Sigmoid colon (tissue), 7 donors: Measurements from ENCODE around the gene CEACAM6. TPM values are rescaled to one million over a fixed set of nuclear protein-coding genes. Genes with fewer than 3 reads are reported as not detected.
"Not testable (repeated sequence)": the region's sequence is repeated elsewhere in the genome, so short reads cannot be mapped to it uniquely, and the experiment has no call there.

Experiments used
- DNase-seq: peaks from one replicate; pipeline ENCODE4 v3.0.0-alpha.2; 2019
- H3K27ac ChIP-seq, 4 donors: fragments of 200-600 bp; sonication (generic); one replicate each; pipeline ENCODE4 v1.5.1; 2016 to 2019; ENCODE audit warnings: mild to moderate bottlenecking in 1 of 4
- H3K27me3 ChIP-seq, 3 donors: fragments of 200-600 bp; sonication (generic); one replicate each; pipeline ENCODE4 v1.5.1; 2019; ENCODE audit warnings: mild to moderate bottlenecking in 1 of 3
- H3K36me3 ChIP-seq, 4 donors: fragments of 200-600 bp; sonication (generic); one replicate each; pipeline ENCODE4 v1.5.1; 2016 to 2019
- H3K4me1 ChIP-seq, 4 donors: fragments of 200-600 bp; sonication (generic); one replicate each; pipeline ENCODE4 v1.5.1; 2017 to 2019
- H3K4me3 ChIP-seq, 4 donors: fragments of 200-600 bp; sonication (generic); one replicate each; pipeline ENCODE4 v1.5.1; 2017 to 2019; ENCODE audit warnings: mild to moderate bottlenecking in 2 of 4, moderate library complexity in 1 of 4
- H3K9me3 ChIP-seq, 4 donors: fragments of 200-600 bp in 3 of 4; sonication (generic) in 3 of 4; one replicate each; pipeline versions ENCODE4 v1.5.1 to v1.6.1; 2013 to 2019
- EP300 ChIP-seq, 4 donors: sonication (generic); formaldehyde crosslinking; IDR thresholded peaks; one replicate each; pipeline ENCODE4 v1.6.1; 2017; ENCODE audit warnings: antibody characterized with exemption in 4 of 4
- POLR2A ChIP-seq, 2 donors: fragments of 450-650 bp; IDR thresholded peaks; one replicate each; pipeline ENCODE4 v1.6.1; 2016; ENCODE audit warnings: antibody characterized with exemption in 2 of 2, mild to moderate bottlenecking in 2 of 2, moderate library complexity in 2 of 2
- POLR2AphosphoS5 ChIP-seq, 4 donors: sonication (generic); formaldehyde crosslinking; IDR thresholded peaks; one replicate each; pipeline ENCODE4 v1.6.1; 2017; ENCODE audit warnings: antibody characterized with exemption in 4 of 4
- WGBS, 2 donors: extraction: QIAGEN DNeasy Blood & Tissue Kit; methylation state at CpG; one replicate each; pipeline ENCODE4 v1.1.7; 2013; 5-methylcytosine and 5-hydroxymethylcytosine counted together
- intact Hi-C: fragments of 100-400 bp; cut with DNase I; formaldehyde crosslinking; loops from one replicate; pipeline ENCODE4 v1.15.1; 2023
- polyA plus RNA-seq, 3 donors: library from polyadenylated mRNA; stranded (reverse); fragments of 200-250 nt; gene quantifications; one replicate each; pipeline ENCODE4 v1.2.3, GENCODE V29; 2013
- total RNA-seq, 4 donors: library from RNA; depleted of rRNA; stranded (reverse); fragments of >200 nt; gene quantifications; one replicate each; pipeline ENCODE4 v1.1.0, GENCODE V29; 2016
- TF ChIP-seq, protein P1 (sequence below), 4 experiments: fragments of 450-650 bp in 3 of 4; fragments of 200-600 bp in 1 of 4; IDR thresholded peaks; one replicate each; pipeline ENCODE4 v1.5.1; 2016 to 2019; ENCODE audit warnings: antibody characterized with exemption in 4 of 4, mild to moderate bottlenecking in 3 of 4, moderate library complexity in 2 of 4
- donor health status: healthy with polysubstance abuse.
- donor health status: Bipolar disorder and iron deficiency.
- donor health status: healthy.

CEACAM6 gene
- total and polyA plus RNA-seq, 7 donors, result 0.27 to 516 (median 18.1) TPM; not detected in 1

DNA sequence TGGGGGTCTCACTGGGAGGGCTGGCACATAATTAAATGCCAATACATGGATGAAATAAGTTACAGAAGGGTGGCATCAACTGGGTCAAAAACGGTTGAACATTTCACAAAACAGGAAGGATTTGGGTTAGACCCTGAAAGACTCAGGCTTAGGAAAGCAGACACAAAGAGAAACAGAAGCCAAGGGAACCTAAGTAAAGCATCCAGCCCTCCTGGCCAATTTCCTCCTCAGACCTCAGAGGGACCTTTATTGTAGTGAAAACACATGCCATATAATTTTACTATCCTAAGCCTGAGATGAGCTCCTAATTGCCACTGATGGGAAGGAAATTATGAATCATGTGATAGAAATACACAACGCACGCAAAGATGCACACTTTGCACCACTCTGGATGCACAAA, 29.0 kb downstream of the CEACAM6 start:
- no peak for TF ChIP-seq EP300 (IDR thresholded peaks at IDR 0.05)
- TF ChIP-seq POLR2A (IDR thresholded peaks at IDR 0.05), result no peak
- TF ChIP-seq, protein P1, sequence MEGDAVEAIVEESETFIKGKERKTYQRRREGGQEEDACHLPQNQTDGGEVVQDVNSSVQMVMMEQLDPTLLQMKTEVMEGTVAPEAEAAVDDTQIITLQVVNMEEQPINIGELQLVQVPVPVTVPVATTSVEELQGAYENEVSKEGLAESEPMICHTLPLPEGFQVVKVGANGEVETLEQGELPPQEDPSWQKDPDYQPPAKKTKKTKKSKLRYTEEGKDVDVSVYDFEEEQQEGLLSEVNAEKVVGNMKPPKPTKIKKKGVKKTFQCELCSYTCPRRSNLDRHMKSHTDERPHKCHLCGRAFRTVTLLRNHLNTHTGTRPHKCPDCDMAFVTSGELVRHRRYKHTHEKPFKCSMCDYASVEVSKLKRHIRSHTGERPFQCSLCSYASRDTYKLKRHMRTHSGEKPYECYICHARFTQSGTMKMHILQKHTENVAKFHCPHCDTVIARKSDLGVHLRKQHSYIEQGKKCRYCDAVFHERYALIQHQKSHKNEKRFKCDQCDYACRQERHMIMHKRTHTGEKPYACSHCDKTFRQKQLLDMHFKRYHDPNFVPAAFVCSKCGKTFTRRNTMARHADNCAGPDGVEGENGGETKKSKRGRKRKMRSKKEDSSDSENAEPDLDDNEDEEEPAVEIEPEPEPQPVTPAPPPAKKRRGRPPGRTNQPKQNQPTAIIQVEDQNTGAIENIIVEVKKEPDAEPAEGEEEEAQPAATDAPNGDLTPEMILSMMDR (IDR thresholded peaks at IDR 0.05), result no peak
- TF ChIP-seq POLR2AphosphoS5 (IDR thresholded peaks at IDR 0.05), result no peak
- Histone ChIP-seq H3K36me3 (no peaks in the 10 kb centered on the region), H3K4me1 (peaks cover 0 to 10% (median 4%) of the 10 kb centered on the region in 4 donors), H3K27me3 (peaks cover 5 to 70% (median 13%) of the 10 kb centered on the region in 3 donors), H3K4me3 (no peak overlapping the region), H3K9me3 (no peaks in the 10 kb centered on the region), H3K27ac (no peak overlapping the region)
- intact Hi-C loops, result no loop called here
- DNase-seq, result no peak
- 15 to 24% methylated on average over 3 of the region's 3 CpGs for WGBS, 2 donors

DNA sequence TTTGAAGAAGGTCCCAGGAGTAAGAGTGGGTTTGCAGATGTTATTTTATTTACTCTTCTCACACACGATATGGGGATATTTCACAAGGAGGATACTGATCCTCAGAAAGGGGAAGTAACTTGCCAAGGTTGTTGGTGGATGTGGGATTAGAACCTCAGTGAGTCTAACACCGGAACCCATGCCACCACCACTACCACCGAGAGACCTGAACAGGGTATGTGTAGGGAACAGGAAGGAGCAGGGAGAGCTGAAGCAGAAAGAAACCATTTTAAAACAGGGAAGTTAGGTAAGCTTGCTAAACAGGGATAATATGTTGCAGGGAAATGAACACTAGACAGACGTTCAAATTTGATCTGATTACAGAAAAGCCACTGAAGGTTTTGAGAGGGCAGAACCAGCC, 29.4 kb downstream of the CEACAM6 start:
- peaks cover 5 to 71% (median 13%) of the 10 kb centered on the region in 3 donors for H3K27me3 ChIP-seq
- 19 to 20% methylated on average over 4 of the region's 4 CpGs for WGBS, 2 donors
- intact Hi-C loops, result no loop called here
- no peaks in the 10 kb centered on the region for H3K9me3 ChIP-seq
- H3K36me3 ChIP-seq, result no peaks in the 10 kb centered on the region
- DNase-seq, result no peak
- TF ChIP-seq POLR2A (IDR thresholded peaks at IDR 0.05) (no peak), EP300 (IDR thresholded peaks at IDR 0.05) (no peak), POLR2AphosphoS5 (IDR thresholded peaks at IDR 0.05) (no peak)
- TF ChIP-seq, protein P1 (IDR thresholded peaks at IDR 0.05), result no peak
- no peak overlapping the region for H3K4me3 ChIP-seq
- peaks cover 0 to 10% (median 4%) of the 10 kb centered on the region in 4 donors for H3K4me1 ChIP-seq
- H3K27ac ChIP-seq, result no peak overlapping the region

DNA sequence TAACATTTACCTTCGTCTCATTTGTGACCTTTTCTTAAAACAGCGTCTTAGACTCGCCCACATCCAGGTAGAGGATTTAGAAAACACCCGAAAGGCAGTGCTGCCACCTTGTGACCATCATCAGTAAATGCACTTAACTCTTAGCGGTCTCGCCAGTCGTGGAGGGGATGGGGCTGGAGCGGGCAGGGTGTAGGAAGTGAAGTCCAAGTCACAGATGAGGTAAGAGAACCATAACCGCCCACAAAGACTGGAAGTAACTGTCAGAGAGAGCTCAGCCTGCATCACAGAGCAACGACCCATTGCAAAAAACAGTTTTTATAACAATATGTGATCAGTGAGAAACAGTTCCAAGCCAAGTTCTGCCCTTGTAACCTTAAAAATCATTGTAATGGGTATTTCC, 30.3 kb downstream of the CEACAM6 start:
- H3K4me1 ChIP-seq, result peaks cover 0 to 10% (median 4%) of the 10 kb centered on the region in 4 donors
- H3K27me3 ChIP-seq, result peaks cover 5 to 72% (median 13%) of the 10 kb centered on the region in 3 donors
- H3K27ac ChIP-seq, result no peak overlapping the region
- TF ChIP-seq, protein P1 (IDR thresholded peaks at IDR 0.05), result peak; percentile 51 to 73 (median 64)
- no peak for TF ChIP-seq POLR2AphosphoS5 (IDR thresholded peaks at IDR 0.05)
- intact Hi-C loops, result no loop called here
- no peaks in the 10 kb centered on the region for H3K9me3 ChIP-seq
- DNase-seq, result no peak
- no peaks in the 10 kb centered on the region for H3K36me3 ChIP-seq
- H3K4me3 ChIP-seq, result no peak overlapping the region
- WGBS, 2 donors, result 0 to 1% methylated on average over 10 of the region's 10 CpGs

DNA sequence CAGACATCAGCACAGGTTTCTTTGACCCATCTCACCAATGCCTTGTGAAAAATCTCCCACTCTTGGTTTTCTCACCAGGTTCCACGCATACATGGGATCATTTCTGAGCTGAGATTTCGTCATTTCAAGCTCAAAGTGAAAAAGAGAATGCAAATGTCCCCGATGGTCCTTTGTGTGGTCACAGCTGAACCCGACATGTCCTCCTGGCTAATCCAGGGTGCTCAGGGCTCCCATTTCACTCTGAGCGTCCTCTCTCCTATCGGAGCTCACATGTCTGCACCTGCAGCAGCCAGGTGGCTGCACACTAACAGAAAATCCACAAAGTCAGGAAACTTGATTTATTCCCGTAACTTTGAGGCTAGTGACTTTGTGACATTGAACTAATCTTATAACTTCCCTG, 31.7 kb downstream of the CEACAM6 start:
- DNase-seq, result no peak
- WGBS, 2 donors, result 82 to 84% methylated on average over 7 of the region's 7 CpGs
- Histone ChIP-seq H3K4me3 (no peak overlapping the region), H3K4me1 (peaks cover 0 to 10% (median 4%) of the 10 kb centered on the region in 4 donors), H3K27me3 (peaks cover 5 to 63% (median 13%) of the 10 kb centered on the region in 3 donors), H3K9me3 (no peaks in the 10 kb centered on the region), H3K27ac (no peak overlapping the region), H3K36me3 (no peaks in the 10 kb centered on the region)
- no peak for TF ChIP-seq POLR2AphosphoS5 (IDR thresholded peaks at IDR 0.05)
- TF ChIP-seq, protein P1 (IDR thresholded peaks at IDR 0.05), result no peak
- no peak for TF ChIP-seq POLR2A (IDR thresholded peaks at IDR 0.05)
- no peak for TF ChIP-seq EP300 (IDR thresholded peaks at IDR 0.05)
- intact Hi-C loops, result no loop called here

GRCh38 chr19:41788518-41788917, 33.2 kb downstream of the CEACAM6 start:
- no CpG with 5 or more reads among the region's 1 CpG for WGBS, 2 donors
- DNase-seq, H3K4me3 ChIP-seq, H3K27ac ChIP-seq, H3K9me3 ChIP-seq, H3K36me3 ChIP-seq, intact Hi-C loops: not testable (repeated sequence)
- peaks cover 5 to 63% (median 17%) of the 10 kb centered on the region in 3 donors for H3K27me3 ChIP-seq
- peaks cover 0 to 10% (median 4%) of the 10 kb centered on the region in 4 donors for H3K4me1 ChIP-seq

- DNase-seq, intact Hi-C loops, H3K4me3 ChIP-seq, H3K36me3 ChIP-seq, H3K27ac ChIP-seq, H3K9me3 ChIP-seq: not testable (repeated sequence)
- peaks cover 0 to 10% (median 4%) of the 10 kb centered on the region in 4 donors for H3K4me1 ChIP-seq
- peaks cover 5 to 63% (median 17%) of the 10 kb centered on the region in 3 donors for H3K27me3 ChIP-seq
- WGBS, 2 donors, result 85 to 91% methylated on average over 3 to 4 of the region's 5 CpGs
These were observed 33.7 kb downstream of the CEACAM6 start for GRCh38 chr19:41789053-41789452.
